ENCODE measurements around the gene STX4.
"Not testable (repeated sequence)": the region's sequence is repeated elsewhere in the genome, so short reads cannot be mapped to it uniquely, and the experiment has no call there.

STX4 gene

GRCh38 chr16:30998852-30999761, 34.3 kb upstream of the STX4 start:
- DNase-seq (ENCODE audit: low spot score) = no peak

- no peak for DNase-seq (ENCODE audit: low spot score)
These were observed 32.5 kb upstream of the STX4 start for GRCh38 chr16:31000671-31001382.

GRCh38 chr16:31001507-31002249, 31.7 kb upstream of the STX4 start:
- no peak for DNase-seq (ENCODE audit: low spot score)

DNA sequence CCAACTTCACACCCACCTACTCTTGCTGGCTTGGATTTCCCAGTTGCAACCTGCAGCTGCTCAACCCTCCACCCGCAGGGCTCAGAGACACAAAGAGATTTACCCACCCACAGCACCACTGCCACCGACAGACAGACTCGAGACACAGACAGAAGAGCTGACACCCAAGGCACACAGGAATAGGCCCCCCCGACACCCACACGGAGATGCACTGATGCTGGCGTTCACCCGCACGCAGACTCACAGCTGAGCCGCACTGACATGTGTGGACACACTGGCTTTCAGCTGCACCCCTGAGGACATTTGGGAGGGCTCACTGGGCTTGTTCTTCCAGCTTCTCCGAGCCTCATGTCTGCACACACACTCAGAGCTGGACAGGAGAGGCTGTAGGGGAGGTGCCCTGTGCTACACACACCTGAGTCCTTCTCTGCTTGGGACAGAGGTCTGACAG, 31.1 kb upstream of the STX4 start:
- DNase-seq (ENCODE audit: low spot score) = no peak

DNA sequence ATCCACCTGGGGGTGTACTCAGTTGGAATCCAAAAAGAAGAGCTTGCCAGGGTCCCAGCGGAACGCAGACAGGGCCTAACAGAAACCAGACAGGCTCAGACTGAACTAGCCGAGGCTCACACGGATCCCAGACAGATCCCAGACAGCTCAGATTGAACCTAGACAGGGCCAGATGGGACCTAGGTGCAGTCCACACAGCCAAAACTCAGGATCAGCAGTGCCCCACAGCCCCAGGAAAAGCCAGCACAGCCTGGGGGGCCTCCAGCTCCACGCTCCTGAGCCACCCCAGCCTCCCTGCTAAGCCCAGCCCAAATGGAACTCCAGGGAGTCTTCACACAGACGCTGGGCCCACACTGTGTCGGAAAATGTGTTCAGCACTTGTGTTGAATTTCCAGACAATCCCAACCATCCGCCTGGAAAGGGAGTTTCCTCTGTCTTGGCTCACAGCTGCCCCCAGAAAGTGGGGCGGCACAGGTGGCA, 30.5 kb upstream of the STX4 start:
- no peak for DNase-seq (ENCODE audit: low spot score)

DNA sequence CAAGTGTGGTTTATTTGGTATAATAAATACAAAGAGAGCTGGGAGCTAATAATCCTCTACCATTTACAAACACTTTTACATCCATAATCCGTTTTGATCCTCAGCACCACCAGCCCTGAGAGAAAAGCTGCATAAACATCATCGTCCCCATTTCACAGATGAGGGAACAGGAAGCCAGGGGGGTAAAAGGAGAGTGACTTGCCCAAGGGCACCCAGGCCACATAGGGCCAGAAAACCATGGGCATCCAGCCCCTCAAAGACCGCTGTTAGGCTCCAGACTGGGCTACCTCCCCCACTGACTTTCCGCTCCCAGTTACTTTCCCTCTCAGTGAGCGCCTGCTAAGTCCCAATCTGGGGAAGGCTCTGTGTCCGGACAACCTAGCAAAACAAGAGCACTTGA, 29.6 kb upstream of the STX4 start:
- DNase-seq (ENCODE audit: low spot score) = no peak

- DNase-seq (ENCODE audit: low spot score) = no peak
These were observed 28.7 kb upstream of the STX4 start for GRCh38 chr16:31004658-31005057.

DNA sequence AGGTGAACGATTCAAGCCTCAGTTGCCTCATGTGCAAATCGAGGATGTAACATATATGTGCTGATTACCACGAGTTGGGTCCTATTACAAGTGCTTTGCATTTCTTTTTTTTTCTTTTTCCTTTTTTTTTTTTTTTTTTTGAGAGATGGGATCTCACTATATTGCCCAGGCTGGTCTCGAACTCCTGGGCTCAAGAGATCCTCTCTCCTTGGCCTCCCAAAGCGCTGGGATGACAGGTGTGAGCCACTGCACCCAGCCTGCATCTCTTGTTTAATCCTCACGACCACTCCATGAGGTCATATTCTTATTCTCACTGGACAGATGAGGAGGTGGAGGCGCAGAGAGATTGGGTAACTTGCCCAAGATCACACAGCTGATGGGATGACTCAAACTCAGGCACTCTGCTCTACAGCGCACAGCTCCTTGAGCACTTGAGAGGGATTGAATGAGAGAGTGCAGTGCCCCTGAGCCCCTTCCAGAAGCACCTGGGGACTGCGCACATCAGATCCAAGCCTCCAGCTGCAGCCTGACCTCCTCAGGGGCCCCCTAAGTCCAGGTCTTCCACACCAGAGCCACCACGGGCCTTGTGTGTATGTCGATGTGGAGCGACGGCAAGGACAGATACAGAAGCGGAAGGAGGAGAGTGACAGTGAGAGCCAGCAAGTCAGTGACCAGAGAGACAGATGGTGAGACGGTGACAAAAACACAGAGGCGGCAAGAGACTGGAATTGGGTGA, 27.8 kb upstream of the STX4 start:
- DNase-seq (ENCODE audit: low spot score) = no peak

DNA sequence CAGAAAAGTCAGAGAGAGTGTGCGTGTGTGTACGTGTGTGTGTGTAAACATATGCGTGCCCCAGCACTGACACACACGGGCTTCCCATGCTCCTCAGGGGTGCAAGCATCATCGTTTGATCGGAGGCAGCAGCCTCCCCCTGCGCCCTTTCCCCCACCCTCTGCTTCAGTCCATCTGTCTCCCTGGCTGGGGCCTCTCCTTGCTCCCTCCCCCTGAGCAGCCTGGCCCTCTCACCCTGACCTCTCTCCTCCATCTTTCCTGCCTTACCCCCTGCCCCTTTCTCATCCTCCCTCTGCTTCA, 27.3 kb upstream of the STX4 start:
- DNase-seq (ENCODE audit: low spot score) = no peak

DNA sequence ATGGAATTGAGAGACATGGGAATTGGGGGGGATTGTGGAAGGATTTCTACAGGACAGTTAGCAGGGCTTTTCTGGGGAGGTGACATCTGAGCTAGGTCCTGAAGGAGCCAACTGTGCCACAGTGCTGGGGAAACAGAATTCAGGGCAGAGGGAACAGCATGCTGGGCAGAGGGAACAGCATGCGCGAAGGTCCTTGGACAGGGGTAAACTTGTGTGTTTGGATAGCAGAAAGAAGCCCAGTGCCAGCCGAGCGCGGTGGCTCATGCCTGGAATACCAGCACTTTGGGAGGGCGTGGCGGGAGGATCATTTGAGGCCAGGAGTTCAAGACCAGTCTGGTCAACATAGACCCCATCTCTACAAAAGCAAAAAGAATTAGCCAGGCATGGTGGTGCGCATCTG, 26.8 kb upstream of the STX4 start:
- no peak for DNase-seq (ENCODE audit: low spot score)

DNA sequence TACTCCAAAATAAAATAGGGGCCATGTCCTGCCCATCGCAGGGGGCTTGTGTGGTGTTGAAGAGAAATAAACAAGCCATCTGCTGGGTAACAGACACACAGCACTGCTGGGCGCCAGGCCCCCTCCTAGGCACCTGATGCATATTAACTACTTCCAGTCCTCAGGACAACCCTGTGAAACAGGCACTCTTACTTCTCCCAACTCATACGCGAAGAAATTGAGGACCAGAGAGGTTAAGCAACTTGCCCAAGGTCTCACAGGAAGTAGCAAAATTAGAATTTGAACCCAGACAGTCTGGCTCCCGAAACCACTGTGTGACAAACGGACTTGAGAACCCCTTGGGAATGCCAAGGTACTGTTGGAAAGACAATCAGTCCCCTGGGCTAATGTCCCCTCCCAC, 25.7 kb upstream of the STX4 start:
- DNase-seq (ENCODE audit: low spot score) = no peak

- DNase-seq (ENCODE audit: low spot score) = no peak
These were observed 25.2 kb upstream of the STX4 start for GRCh38 chr16:31008149-31008548.

DNA sequence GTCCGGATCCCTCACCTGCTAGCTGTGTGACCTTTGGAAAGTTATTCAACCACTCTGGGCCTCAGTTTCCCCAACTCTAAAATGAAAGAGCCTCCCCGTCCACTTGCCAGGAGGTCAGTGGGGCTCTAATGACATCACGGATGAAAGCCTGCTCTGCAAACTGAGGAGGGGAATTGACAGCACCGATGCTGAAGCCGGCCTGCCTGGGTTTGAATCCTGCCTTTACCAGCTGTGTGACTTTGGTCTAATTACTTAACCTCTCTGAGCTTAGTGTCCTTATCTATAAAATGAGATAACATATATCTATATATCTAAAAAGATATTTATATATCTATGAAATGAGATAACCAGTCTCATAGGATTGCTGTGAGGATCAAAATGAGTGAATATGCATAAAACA, 24.8 kb upstream of the STX4 start:
- DNase-seq (ENCODE audit: low spot score) = no peak

DNA sequence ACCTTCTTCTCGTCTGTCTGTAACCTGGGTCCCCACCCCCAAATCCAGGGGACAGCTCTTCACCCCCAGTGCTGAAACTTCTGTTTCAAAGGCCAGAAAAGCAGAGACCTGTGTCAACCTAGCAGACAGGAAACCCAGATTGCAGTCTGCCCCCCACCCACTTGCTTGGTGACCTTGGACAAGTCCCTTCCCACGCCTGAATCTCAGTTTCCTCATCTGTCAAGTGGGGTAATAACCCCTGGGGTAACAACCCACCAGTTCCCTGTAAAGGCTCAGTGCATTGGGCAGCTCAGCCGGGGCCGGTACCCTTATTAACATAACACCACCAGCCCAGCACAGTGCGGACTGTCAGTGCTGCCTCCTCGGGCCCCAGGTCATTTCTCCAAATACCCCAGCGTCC, 24.2 kb upstream of the STX4 start:
- DNase-seq (ENCODE audit: low spot score) = no peak

GRCh38 chr16:31009894-31010584, 23.3 kb upstream of the STX4 start:
- DNase-seq (ENCODE audit: low spot score) = no peak

GRCh38 chr16:31010585-31011325, 22.6 kb upstream of the STX4 start, which contains the start of gene STX1B:
TSS of gene STX1B (minus strand) at chr16:31010638. CDS start at chr16:31010396, 242 bp downstream.
- DNase-seq (ENCODE audit: low spot score) = no peak

DNA sequence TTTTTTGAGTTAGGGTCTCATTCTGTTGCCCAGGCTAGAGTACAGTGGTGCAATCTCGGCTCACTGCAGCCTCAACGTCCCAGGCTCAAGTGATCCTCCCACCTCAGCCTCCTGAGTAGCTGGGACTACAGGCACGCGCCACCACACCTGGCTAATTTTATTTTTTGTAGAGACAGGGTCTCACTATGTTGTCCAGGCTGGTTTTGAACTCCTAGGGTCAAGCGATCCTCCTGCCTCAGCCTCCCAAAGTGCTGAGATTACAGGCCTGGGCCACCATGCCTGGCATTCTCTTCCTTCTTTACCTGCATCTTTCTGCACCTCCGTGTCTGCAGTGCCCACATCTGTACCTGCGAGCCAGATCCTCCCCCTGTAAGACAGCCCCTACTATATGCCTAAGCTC, 21.5 kb upstream of the STX4 start:
- not testable (repeated sequence) for DNase-seq (ENCODE audit: low spot score)

DNA sequence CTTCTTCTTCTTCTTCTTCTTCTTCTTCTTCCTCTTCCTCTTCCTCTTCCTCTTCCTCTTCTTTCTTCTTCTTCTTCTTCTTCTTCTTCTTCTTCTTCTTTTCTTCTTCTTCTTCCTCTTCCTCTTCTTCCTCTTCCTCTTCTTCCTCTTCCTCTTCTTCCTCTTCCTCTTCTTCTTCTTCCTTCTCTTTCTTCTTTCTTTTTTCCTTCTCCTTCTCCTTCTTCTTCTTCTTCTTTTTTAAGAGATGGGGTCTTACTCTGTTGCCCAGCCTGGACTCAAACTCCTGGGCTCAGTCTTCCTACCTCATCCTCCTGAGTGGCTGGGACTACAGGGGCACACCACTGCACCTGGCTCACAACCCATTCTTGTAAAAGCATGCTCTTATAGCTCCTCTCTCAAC, 20.1 kb upstream of the STX4 start:
- not testable (repeated sequence) for DNase-seq (ENCODE audit: low spot score)

- DNase-seq (ENCODE audit: low spot score) = no peak
These were observed 17.3 kb upstream of the STX4 start for GRCh38 chr16:31016018-31016417.

- not testable (repeated sequence) for DNase-seq (ENCODE audit: low spot score)
These were observed 15.6 kb upstream of the STX4 start for GRCh38 chr16:31017756-31018155.

DNA sequence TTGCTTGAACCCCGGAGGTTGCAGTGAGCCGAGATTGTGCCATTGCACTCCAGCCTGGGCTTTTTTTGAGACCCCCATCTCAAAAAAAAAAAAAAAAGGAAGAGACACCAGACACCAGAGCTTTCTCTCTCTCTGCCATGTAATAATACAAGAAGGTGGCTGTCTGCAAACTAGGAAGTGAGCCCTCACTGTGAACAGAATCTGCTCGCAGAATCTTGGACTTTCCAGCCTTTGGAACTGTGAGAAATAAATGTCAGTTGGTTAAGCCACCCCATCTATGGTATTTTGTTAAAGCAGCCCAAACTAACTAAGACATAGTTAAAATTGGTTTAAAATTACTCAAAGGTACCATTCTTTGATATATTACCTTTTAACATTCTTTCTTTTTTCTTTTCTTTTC, 12.8 kb upstream of the STX4 start:
- DNase-seq (ENCODE audit: low spot score) = no peak
